GM12878 (cell line): Measurements from ENCODE around the gene MVP.

Experiments
- SUZ12 ChIP-seq: fragments of 200-600 bp; sonication (generic); IDR thresholded peaks from one replicate; pipeline ENCODE4 v1.6.1; 2018; ENCODE audit warnings: antibody characterized with exemption, mild to moderate bottlenecking; ENCODE audit not compliant: unreplicated experiment
- TF ChIP-seq, protein P1 (sequence below), 3 experiments: IDR thresholded peaks in 2 of 3; conservative IDR thresholded peaks in 1 of 3; 2 replicates each; pipeline ENCODE4 v1.5.1; 2011; ENCODE audit warnings: low read depth in 3 of 3, low read length in 3 of 3, mild to moderate bottlenecking in 3 of 3, control low read depth in 2 of 3, moderate library complexity in 2 of 3, inconsistent platforms in 1 of 3, mixed read lengths in 1 of 3; ENCODE audit not compliant: control insufficient read depth in 2 of 3, insufficient read depth in 1 of 3; ENCODE audit errors: extremely low read depth in 1 of 3

DNA sequence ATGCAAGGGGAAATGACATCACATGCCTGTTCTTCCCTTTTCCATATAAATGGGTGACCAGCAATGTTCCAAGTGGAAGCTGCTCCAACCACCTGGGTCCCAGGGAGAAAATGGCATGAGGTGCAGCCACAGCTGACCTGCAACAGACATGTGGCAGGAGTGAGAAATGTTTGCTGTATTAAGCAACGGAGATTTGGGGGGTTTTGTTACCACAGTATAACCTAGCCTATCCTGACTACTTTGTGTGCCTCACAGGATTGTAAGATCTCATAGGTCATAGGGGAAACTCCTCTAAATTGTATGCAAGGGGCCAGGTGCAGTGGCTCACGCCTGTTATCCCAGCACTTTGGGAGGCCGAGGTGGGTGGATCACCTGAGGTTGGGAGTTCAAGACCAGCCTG lies 30.7 kb downstream of the MVP start:
- TF ChIP-seq, protein P1, sequence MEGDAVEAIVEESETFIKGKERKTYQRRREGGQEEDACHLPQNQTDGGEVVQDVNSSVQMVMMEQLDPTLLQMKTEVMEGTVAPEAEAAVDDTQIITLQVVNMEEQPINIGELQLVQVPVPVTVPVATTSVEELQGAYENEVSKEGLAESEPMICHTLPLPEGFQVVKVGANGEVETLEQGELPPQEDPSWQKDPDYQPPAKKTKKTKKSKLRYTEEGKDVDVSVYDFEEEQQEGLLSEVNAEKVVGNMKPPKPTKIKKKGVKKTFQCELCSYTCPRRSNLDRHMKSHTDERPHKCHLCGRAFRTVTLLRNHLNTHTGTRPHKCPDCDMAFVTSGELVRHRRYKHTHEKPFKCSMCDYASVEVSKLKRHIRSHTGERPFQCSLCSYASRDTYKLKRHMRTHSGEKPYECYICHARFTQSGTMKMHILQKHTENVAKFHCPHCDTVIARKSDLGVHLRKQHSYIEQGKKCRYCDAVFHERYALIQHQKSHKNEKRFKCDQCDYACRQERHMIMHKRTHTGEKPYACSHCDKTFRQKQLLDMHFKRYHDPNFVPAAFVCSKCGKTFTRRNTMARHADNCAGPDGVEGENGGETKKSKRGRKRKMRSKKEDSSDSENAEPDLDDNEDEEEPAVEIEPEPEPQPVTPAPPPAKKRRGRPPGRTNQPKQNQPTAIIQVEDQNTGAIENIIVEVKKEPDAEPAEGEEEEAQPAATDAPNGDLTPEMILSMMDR (IDR thresholded peaks at IDR 0.05 in 2 of 3, conservative IDR thresholded peaks at IDR 0.05 in 1 of 3; ENCODE audit: control insufficient read depth in 2 of 3, extremely low read depth in 1 of 3, insufficient read depth in 1 of 3, low read depth in 3 of 3, low read length in 3 of 3): no peak
- TF ChIP-seq SUZ12: no peak
